Neural progenitor cell (in vitro differentiated cells): ENCODE data around the gene ZNF234. TPM values are rescaled to one million over a fixed set of nuclear protein-coding genes. Genes with fewer than 3 reads are reported as not detected.

Experiments used
- DNase-seq: peaks from one replicate; pipeline ENCODE4 v3.0.0-alpha.2; 2016; ENCODE audit warnings: low spot score
- H2AFZ ChIP-seq: fragments of 200-600 bp; sonication (generic); replicated peaks from 2 replicates; pipeline ENCODE4 v1.6.1; 2016; ENCODE audit warnings: antibody characterized with exemption
- H3F3A ChIP-seq: fragments of 200-600 bp; sonication (generic); 2 replicates; pipeline ENCODE4 v1.6.1; 2016; ENCODE audit warnings: antibody characterized with exemption, low read depth
- H3K27ac ChIP-seq: fragments of 200-600 bp; sonication (generic); 2 replicates; pipeline ENCODE4 v1.5.1; 2016; ENCODE audit warnings: mild to moderate bottlenecking
- H3K27me3 ChIP-seq: fragments of 200-600 bp; sonication (generic); 2 replicates; pipeline ENCODE4 v1.6.1; 2016; ENCODE audit warnings: mild to moderate bottlenecking, moderate library complexity
- H3K36me3 ChIP-seq: fragments of 200-600 bp; sonication (generic); 2 replicates; pipeline ENCODE4 v1.5.1; 2016
- H3K4me1 ChIP-seq: fragments of 200-600 bp; sonication (generic); 2 replicates; pipeline ENCODE4 v1.6.1; 2016; ENCODE audit warnings: mixed run types
- H3K4me2 ChIP-seq: fragments of 200-600 bp; sonication (generic); 2 replicates; pipeline ENCODE4 v1.6.1; 2016
- H3K4me3 ChIP-seq: fragments of 200-600 bp; sonication (generic); 2 replicates; pipeline ENCODE4 v1.5.1; 2016
- H3K79me2 ChIP-seq: fragments of 200-600 bp; sonication (generic); 2 replicates; pipeline ENCODE4 v1.6.1; 2016; ENCODE audit warnings: low read depth
- H3K9ac ChIP-seq: fragments of 200-600 bp; sonication (generic); 2 replicates; pipeline ENCODE4 v1.6.1; 2016
- H3K9me3 ChIP-seq: fragments of 200-600 bp; sonication (generic); 2 replicates; pipeline ENCODE4 v1.5.1; 2016; ENCODE audit warnings: low read depth
- H4K20me1 ChIP-seq: fragments of 200-600 bp; sonication (generic); 2 replicates; pipeline ENCODE4 v1.6.1; 2016; ENCODE audit warnings: low read depth
- H3K27ac Mint-ChIP-seq: 3 replicates; pipeline ENCODE4 v1.8.0; 2021; ENCODE audit warnings: mixed read lengths
- H3K27me3 Mint-ChIP-seq: 2 replicates; pipeline ENCODE4 v1.8.0; 2022; ENCODE audit warnings: low read depth, mild to moderate bottlenecking, inconsistent platforms, moderate library complexity, mixed read lengths; ENCODE audit not compliant: insufficient read depth
- H3K36me3 Mint-ChIP-seq: 3 replicates; pipeline ENCODE4 v1.8.0; 2021; ENCODE audit warnings: mixed read lengths
- H3K4me1 Mint-ChIP-seq: 3 replicates; pipeline ENCODE4 v1.8.0; 2021; ENCODE audit warnings: mixed read lengths
- H3K4me3 Mint-ChIP-seq: 3 replicates; pipeline ENCODE4 v1.8.0; 2021; ENCODE audit warnings: mild to moderate bottlenecking, moderate library complexity, mixed read lengths
- H3K9me3 Mint-ChIP-seq: 3 replicates; pipeline ENCODE4 v1.8.0; 2020; ENCODE audit warnings: mixed read lengths
- CTCF ChIP-seq: fragments of 200-600 bp; sonication (generic); IDR thresholded peaks from 2 replicates; pipeline ENCODE4 v1.5.1; 2017; ENCODE audit warnings: antibody characterized with exemption, mild to moderate bottlenecking
- EZH2 ChIP-seq: fragments of 200-600 bp; sonication (generic); IDR thresholded peaks from 2 replicates; pipeline ENCODE4 v1.6.1; 2017; ENCODE audit warnings: antibody characterized with exemption, mild to moderate bottlenecking, moderate library complexity
- EZH2phosphoT487 ChIP-seq: fragments of 200-600 bp; sonication (generic); IDR thresholded peaks from 2 replicates; pipeline ENCODE4 v1.6.1; 2017; ENCODE audit warnings: antibody characterized with exemption
- total RNA-seq: library from RNA; depleted of rRNA; stranded (reverse); fragments of >200 nt; gene quantifications from 2 replicates; pipeline ENCODE4 v1.2.3, GENCODE V29; 2015; ENCODE audit warnings: low replicate concordance

The ZNF234 gene
- total RNA-seq, 1 donor from 2014 or later = 14.1 TPM

- Histone ChIP-seq H3K4me2 (no peak overlapping the region), H3K4me3 (no peak overlapping the region), H3K9ac (no peak overlapping the region), H3F3A (no peaks in the 10 kb centered on the region), H3K79me2 (no peaks in the 10 kb centered on the region), H4K20me1 (no peaks in the 10 kb centered on the region), H3K27me3 (no peaks in the 10 kb centered on the region), H3K9me3 (no peaks in the 10 kb centered on the region), H2AFZ (no peak overlapping the region), H3K27ac (no peak overlapping the region), H3K4me1 (no peaks in the 10 kb centered on the region), H3K36me3 (peaks cover 28% of the 10 kb centered on the region)
- peaks cover 9% of the 10 kb centered on the region for H3K9me3 Mint-ChIP-seq
- no peak overlapping the region for H3K27ac Mint-ChIP-seq
- no peaks in the 10 kb centered on the region for H3K4me1 Mint-ChIP-seq
- TF ChIP-seq EZH2phosphoT487 (no peak), EZH2 (no peak), CTCF (no peak)
- H3K27me3 Mint-ChIP-seq = peaks cover 2% of the 10 kb centered on the region
- H3K4me3 Mint-ChIP-seq = no peak overlapping the region
- no peak for DNase-seq
- peaks cover 30% of the 10 kb centered on the region for H3K36me3 Mint-ChIP-seq
These were observed 9.4 kb upstream of the ZNF234 start for GRCh38 chr19:44131955-44132354.

DNA sequence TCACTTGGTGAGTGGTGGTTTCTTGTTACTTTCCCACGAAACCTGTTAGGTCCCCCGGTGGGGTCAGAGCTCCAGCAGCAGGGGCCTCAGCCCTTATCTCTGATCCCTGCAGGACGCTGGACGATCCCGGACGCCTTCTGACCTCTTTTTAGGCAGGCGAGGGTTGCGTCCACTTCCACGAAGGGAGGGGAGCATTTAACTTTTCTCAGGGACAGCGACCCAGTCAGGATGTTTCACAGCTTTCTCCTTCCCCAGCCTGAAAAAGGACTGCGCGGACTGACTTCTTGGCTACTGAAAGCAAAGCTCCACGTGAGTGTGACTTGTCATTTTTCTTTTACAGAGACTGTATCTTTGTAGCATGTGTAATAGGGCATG lies 692 bp downstream of the ZNF234 start:
- Histone ChIP-seq H3K27me3 (no peaks in the 10 kb centered on the region), H3K9me3 (no peaks in the 10 kb centered on the region), H3K27ac (no peak overlapping the region), H3K4me2 (peak overlapping the region; percentile 87), H3K36me3 (no peaks in the 10 kb centered on the region), H2AFZ (peak overlapping the region; percentile 96), H3K9ac (peak overlapping the region; percentile 10), H3K79me2 (peaks cover 10% of the 10 kb centered on the region), H3K4me1 (peaks cover 8% of the 10 kb centered on the region), H4K20me1 (no peaks in the 10 kb centered on the region), H3K4me3 (peak overlapping the region; percentile 64), H3F3A (peaks cover 5% of the 10 kb centered on the region)
- Mint-ChIP-seq H3K27ac (no peak overlapping the region), H3K4me1 (peaks cover 15% of the 10 kb centered on the region), H3K4me3 (peak overlapping the region; percentile 89), H3K9me3 (peaks cover 4% of the 10 kb centered on the region), H3K36me3 (peaks cover 9% of the 10 kb centered on the region), H3K27me3 (peaks cover 2% of the 10 kb centered on the region)
- TF ChIP-seq EZH2 (no peak), CTCF (no peak), EZH2phosphoT487 (no peak)
- peak; percentile 18 for DNase-seq

DNA sequence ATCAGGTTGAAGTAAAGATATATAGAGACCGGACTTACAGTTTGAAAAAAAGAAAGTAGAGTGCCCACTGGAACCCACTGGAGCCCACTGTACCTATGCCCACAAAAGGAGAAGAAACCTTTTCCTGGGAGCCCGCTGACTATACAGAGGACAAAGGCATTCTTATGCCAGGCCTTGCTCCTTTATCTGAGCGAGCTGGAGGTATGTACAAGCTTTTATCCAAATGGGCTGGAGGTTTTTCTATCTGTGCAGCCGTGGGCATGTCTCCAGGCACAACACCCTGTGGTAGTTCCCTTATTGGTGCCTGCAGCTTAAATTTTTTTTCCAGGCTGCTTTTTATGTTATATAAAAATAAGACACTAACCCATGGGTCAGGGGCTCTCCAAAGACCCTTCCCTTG lies 8.4 kb downstream of the ZNF234 start:
- H3F3A ChIP-seq = no peaks in the 10 kb centered on the region
- Mint-ChIP-seq H3K27me3 (no peaks in the 10 kb centered on the region), H3K36me3 (peaks cover 43% of the 10 kb centered on the region), H3K27ac (no peak overlapping the region), H3K4me1 (no peaks in the 10 kb centered on the region), H3K9me3 (peaks cover 2% of the 10 kb centered on the region), H3K4me3 (no peak overlapping the region)
- no peak overlapping the region for H3K4me3 ChIP-seq
- H4K20me1 ChIP-seq = no peaks in the 10 kb centered on the region
- no peak overlapping the region for H3K27ac ChIP-seq
- no peak for TF ChIP-seq CTCF
- TF ChIP-seq EZH2phosphoT487 = no peak
- TF ChIP-seq EZH2 = no peak
- DNase-seq = no peak
- no peaks in the 10 kb centered on the region for H3K4me1 ChIP-seq
- no peak overlapping the region for H2AFZ ChIP-seq
- no peak overlapping the region for H3K9ac ChIP-seq
- H3K27me3 ChIP-seq = no peaks in the 10 kb centered on the region
- peaks cover 6% of the 10 kb centered on the region for H3K36me3 ChIP-seq
- no peak overlapping the region for H3K4me2 ChIP-seq
- no peaks in the 10 kb centered on the region for H3K79me2 ChIP-seq
- no peaks in the 10 kb centered on the region for H3K9me3 ChIP-seq
